ENCODE results near the gene DCP1B.

DCP1B gene

DNA sequence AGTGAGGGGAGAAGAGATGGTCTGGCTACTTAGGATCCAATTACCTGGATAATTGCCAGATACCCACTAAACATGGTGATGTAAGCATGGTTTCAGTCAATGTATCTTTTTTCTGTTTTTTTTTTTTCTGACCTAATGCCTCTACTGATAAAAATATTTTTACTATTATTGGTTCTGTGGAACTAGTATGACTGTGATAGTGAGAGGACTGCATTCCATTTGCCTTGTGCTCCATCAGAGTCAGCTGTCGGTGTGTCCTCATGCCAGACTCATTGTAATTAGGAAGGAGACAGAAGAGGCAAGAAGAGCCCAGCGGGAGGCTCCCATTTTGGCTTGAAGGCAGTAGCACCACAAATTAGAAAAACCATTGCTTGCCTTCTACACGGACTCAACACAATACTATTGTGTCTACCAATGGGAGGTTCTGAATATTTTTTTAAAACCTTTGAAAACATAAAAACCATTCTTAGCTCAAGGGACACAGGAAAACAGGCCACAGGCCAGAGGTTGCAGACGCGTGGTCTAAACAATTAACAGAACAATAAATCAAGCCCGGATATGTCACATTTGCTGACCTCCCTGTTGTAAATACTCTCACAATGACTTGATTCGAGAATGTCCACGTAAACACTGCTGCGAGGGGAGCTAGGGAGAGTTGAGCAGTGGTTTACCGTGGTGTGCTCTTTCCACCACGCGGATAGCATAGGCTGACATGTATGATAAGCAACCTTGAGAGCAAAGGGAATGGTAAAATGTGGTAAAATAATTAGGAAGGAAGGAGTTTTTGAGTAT lies 13.5 kb upstream of the DCP1B start:
- DNase-seq (ENCODE audit: low read depth): no peak

DNA sequence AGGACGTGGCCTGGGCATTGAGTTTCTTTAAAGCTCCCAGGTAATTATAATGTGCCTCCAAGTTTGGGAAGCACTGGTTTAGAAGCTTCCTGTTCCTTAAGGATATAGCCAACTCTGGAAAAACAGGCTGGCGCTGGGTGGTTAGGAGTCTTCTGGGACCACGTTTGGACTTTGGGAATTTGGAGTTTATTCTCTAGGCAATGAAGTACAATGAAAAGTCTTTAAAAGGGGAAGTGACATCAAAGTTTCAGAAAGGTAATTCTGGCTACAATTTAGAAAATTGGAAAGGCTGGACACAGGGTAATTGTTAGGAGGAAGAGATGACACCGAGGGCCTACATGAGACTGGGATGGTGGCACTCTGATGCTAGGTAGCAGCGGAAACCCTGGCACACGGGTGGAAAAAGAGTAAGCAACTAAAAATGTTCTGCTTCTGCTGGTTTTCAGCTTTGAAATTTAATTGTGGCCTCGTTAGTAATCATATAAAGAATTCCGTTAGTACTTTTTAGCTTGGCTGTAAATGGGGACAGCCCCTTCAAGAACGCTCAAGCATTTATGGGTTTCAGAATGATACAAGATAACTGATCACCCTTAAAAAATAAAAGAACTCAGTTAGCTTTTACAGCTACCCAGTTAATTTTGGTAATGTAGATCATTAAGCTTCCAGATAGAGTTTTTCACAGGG lies 12.7 kb upstream of the DCP1B start:
- DNase-seq (ENCODE audit: low read depth): no peak

DNA sequence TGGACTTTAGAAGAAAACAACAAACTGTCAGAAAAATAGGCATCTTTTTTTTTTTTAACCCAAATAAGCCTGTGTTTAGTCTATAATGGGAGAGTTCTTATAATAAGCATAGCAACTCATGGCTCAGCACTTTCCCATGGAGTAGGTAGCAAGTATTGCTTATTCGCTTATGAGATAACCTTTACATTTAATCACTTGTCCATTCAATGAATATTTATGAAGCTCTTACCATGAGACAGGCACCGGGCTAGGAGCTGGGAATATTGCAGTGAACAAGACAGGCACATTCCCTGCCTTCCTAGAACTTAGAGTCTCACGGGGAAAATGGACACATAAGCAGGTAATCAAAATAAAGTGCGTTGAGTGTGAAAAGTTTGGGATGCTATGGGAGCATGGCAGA lies 10.0 kb upstream of the DCP1B start:
- no peak for DNase-seq (ENCODE audit: low read depth)

DNA sequence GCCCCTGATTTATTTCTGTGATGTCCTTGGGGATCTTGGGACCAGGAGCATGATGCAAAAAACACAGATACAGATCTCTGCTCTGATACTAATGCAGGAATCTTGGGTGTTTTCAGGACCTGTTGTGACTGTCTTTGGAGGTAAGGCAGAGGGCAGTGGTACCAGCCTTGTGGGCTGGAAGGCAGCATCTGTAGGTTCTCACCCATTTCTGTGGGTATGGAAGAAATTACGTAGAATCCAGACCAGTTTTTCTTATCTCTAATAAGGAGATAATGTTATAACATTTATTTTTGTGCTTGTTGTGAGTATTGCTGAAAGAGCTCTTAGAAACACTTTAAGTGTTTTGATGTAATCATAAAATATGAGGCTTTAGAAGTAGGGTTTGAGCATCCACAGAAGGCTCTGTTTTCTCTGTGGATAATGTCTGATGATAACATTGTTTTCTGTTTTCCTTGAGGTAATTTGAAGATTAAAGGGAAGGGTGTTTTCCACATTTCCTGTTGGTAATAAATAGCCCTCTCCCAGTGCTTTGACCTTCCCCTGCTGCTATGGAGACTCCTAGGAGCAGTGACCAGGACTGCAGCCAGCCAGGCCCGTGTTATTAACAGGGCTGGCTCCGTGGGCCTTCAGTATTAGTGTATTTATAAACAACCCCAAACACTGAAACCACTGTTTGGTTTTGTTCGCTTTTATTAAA lies 9.4 kb upstream of the DCP1B start:
- no peak for DNase-seq (ENCODE audit: low read depth)

DNA sequence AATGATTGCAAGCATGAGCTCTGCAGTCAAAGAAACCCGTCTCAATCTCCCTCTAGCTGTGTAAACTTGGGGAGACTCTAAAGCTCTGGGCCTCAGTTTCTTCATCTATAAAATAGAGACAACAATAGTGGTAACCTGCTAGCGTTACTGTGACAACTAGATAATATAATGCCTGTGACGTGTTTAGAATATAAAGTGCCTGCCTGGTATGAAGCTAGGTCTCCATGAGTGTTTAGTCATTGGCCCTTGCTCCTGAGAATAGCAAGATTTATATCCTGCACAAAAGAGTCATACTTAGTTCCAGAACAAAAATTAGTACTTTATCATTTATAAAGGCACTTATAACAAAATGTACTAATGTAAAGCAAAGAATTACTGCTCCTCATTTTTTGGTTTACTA lies 8.8 kb upstream of the DCP1B start:
- DNase-seq (ENCODE audit: low read depth): no peak

DNA sequence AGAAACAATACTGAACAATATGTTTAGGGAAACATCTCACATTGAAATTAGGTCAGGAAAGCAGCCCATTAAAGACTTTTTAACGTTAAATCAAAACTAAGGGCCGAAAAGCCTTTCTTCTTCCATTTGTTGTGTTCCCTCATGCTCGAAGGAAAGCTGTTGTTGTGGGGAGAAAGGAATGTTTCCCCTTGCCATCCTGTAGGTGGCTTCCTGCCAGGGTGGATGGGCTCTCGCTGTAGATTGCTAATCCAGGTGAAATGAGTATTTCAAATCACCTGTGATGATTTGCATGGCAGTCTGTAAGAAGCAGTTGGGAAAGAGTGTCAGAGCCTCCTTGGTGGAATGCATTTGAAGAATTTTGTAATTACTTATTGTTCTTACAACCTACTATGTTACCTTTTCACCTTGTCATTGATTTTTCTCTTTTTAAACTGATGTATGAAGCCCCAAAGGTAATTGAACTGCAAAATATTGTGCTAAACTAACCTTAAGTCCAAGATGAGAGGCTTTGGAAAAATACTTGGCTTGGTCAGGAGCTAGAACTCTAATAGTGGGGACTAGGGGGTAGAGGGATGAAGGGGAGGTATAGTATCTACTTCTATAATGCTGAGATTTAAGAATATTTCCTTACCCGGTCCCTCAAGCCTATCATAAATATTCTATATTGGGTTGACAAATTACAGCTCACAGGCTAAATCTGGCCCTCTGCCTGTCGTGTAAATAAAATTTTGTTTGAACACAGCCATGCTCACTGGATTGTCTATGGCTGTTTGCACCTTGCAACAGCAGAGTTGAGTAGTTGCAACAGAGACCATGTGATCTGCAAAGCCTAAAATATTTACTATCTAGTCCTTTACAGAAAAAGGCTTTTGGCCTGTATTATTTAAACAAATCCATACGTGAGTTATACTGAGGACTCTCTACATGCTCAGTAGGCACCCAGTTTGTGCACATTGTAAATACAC lies 7.7 kb upstream of the DCP1B start:
- no peak for DNase-seq (ENCODE audit: low read depth)

DNA sequence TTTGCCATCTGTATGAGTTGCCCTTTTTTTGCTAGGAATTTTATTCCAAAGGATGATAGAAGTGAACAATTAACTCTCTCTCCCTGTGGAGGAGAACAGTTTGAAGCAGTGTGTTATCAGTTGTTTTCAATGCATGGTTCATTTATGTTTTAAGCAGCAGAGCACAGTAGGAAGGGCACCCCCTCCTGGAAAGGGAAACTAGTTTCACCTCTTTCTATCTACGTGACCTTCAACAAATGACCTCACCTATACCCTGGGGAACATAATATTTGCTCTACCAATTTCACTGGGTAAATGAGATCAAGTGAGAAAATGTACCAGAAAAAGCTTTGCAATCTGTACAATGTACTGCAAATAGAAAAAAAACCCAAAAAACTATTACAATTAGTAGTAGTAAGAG lies 5.4 kb upstream of the DCP1B start:
- no peak for DNase-seq (ENCODE audit: low read depth)

DNA sequence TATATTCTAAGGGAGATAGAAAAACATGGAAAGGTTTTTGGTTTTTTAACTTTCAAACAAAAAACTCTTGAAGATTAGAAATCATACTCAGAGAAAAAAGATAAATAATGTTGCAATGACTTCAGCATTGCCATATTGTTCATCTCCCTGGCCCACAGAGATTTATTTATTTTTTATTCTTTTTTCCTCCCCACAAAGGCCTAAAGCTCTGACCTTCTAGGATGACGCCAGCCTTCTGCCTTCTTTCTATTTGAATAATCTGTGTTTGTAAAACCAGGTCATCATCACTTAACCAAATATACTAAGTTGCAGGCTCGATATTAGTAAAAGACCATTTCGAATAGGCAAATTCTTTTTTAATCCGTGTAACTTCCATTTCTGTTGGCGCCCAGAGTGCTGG lies 4.4 kb upstream of the DCP1B start:
- DNase-seq (ENCODE audit: low read depth): no peak

DNA sequence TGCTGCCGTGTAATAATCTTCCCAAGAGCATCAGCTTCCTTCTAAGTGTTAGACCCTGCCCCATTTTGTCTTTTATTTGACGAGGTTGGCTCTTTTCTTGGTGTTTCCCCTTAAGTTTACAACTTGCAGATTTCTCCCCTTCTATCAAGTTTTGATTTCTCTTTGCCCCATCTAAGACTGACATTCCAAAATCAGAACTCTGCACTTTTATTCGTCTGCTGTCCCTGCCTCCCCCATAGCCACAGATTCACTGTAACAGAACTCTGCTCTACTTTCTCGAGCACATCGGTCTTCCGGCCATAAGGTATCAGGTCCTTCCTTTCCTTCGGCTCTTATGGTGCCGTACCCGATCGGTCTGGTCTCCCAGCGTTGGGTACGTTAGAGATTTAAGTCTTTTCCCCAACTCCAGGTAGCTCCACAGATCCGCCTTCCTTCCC lies 563 bp downstream of the DCP1B start:
- DNase-seq (ENCODE audit: low read depth): no peak

DNA sequence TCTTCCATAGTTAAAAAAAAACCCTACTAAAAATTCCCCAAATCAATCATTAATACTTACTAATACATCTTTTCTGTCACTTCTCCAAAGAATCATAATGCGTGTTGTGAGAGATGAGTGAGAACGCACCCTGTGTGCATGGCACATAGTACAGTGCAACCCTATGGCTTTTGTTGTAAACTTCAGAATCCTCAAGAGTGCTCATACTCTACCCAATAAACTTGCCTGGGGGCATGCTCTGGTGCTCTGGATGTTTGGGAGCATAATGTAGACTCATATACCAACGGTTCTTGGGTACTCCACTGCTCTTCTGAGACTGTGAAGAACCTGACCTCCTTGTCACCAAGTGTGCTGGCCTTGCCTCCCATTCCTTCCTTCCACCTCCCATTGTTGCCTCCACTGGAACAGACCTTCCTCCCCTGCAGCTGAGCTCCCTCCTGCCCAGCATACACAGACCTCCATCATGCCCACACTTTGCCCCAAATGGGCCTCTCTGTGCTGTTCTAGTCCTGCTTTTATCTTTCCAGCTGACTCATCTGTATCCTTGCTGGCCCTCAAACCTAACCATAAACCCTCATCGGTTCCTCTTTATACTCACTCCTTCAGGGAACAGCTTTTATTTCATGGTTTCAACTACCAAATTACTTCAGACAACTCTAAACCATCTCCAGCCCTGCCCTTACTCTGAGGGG lies 8.9 kb downstream of the DCP1B start:
- no peak for DNase-seq (ENCODE audit: low read depth)

DNA sequence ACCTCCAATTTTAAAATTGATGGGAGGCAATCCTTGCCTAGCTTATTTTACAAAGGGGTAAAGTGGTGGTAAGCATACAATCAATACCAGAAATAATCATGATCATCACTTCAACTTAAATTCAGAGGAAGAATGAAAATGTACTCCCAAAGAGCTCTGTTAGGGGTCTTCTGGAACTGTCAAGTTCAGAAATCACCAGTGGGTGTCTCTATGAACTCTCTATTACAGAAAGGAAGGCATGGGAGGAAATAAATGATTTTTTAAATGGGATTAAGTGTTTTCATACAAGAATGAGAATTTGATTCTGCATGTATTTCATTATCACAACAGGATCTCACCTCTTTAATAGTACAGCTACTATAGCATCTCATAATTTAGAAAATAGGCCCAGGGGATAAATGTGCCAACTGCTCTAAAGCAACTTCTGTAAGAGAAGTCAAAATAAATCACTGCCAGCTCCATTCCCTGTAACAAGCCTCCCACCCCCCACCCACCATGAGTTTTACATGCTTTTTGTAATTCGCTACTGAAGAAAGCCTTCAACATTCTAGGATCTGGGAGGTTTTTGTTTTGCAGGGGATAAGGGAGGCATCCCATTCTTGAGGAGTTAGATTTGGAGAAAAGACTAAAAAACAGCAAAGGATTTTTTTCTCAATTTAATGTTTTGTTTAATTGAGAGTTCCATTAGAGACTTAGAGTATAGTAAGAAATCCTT lies 9.7 kb downstream of the DCP1B start:
- no peak for DNase-seq (ENCODE audit: low read depth)

DNA sequence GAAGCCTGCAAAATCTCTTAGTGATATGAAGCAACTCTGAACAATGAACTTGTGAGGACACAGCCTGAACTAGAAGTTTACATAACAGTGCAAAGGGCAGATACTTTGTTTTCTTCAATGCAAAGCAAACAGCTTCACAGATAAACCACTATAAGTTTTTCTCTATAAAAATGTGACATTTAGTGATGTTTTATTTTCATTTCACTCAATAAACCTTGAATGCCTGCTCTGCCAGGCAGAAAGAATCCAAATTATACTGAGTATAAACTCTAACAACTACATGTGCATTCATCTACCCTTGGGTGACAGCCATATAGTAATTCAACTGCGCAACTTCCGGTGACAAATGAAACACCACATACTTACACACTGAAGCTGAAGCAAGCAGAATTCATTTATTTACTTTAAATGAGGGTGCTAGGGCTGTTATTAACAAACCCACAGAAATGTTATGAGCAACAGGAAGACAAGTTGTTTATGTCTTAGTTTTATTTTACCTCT lies 10.3 kb downstream of the DCP1B start:
- no peak for DNase-seq (ENCODE audit: low read depth)

DNA sequence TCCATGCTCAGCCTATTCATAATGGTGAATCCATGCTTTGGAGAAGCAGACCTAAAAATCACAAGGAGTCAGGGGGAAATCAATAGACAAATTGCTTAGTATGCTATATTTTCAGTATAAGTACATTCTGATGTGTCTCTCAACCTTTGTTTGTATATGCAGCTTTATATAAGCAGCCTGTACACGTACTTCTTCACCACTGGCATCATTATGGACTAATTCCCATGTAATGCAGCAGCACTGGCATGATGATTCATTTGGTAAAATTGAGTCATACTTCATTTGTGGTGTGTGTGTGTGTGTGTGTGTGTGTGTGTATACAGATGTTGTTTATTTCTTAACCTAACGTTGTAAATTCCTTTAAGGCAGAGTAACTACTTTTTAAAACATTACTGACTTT lies 10.9 kb downstream of the DCP1B start:
- no peak for DNase-seq (ENCODE audit: low read depth)

DNA sequence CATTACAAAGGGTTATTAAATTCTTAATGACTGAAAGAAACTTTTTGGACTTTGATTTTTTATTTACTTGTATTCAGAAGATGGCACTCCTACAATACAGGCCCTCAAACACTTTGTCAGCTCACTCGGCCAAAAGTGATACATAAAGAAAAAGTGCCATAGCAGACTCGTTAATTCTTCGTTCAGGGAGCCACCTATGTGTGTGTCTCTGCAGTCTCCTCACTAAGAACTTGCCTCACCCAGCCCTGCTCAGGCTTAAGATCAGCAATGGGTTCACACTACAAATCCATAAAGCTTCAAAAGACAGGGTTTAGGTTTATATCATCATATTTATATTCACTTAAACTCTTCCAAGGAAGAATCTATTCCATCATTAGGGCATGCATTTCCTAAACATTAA lies 11.5 kb downstream of the DCP1B start:
- DNase-seq (ENCODE audit: low read depth): no peak

DNA sequence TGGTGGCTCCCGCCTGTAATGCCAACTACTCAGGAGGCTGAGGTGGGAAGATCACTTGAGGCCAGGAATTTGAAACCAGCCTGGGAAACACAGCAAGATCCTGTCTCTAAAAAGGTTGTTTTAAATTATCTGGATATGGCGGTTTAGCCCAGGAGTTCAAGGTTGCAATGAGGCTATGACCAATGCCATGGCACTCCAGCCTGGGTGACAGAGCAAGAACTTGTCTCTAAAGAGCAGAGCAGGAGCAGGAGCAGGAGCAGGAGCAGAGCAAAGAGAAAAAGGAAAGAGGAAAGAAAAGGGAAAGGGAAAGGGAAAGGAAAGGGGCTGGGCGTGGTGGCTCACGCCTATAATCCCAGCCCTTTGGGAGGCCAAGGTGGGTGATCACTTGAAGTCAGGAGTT lies 15.1 kb downstream of the DCP1B start:
- DNase-seq (ENCODE audit: low read depth): no peak

DNA sequence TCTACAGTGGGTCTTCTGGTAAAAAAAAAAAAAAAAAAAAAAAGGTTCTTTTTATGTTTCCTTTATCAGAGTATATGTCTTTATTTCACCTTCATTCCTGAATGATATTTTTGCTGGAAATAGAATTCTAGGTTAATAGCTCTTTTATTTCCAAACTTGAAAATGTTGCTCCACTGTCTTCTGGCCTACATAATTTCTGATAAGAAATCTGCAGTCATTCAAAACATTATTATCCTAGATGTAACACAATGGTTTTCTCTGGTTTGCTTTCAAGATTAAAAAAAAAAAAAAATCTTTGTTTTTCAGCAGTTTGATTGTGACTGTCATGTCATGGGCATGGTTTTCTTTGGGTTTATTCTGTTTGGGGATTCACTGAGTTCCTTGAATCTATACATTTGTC lies 19.5 kb downstream of the DCP1B start:
- DNase-seq (ENCODE audit: low read depth): no peak

DNA sequence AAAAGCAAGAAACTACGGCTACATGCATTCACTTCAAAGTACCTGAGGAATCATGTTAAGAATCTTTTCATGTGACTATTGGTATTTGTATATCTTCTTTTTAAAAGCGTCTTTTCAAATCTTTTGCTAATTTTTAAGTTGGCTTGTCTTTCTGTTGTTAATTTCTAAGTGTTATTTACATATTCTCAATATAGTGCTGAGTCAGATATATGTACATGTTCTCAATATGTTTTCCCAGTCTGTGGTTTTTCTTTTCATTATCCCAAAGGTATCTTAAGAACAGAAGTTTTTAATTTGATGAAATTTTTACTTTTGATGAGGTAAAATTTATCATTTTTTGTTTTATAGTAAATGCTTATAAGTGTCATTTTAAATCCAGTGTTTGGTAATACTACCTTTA lies 24.0 kb downstream of the DCP1B start:
- no peak for DNase-seq (ENCODE audit: low read depth)

DNA sequence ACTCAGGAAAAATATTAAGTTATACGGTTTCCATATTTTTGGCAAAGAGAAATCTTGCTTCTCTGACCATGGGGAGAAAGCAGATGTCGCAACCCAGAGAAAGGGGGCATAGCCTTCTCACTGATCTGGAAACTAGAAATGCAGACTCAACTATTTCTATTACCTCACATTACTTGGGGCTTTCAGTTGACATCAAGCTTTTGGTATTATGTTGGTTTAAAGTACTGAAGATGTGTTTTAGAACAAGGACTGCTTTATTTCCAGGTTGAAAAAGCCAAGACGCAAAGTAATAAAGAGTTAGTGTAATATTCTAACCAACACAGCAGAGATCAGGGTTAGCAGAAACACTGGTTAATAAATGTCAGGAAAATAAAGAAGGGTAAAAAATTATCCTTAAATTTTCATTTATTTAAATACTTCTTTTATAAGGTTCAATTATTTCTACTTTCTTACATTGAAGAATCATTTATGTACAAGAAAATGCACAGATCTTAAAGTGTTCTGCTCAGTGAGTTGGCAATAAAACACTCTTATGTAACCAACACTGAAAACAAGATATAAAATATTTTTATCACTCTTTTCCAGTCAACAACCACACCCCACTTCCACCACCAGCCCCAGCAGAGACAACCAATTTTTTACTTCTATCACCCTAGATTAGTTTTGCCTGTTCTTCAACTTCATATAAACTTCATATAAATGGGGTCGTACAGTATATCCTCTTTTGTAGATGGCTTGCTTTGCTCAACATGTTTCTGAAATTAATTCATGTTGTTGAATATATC lies 26.0 kb downstream of the DCP1B start:
- DNase-seq (ENCODE audit: low read depth): no peak

DNA sequence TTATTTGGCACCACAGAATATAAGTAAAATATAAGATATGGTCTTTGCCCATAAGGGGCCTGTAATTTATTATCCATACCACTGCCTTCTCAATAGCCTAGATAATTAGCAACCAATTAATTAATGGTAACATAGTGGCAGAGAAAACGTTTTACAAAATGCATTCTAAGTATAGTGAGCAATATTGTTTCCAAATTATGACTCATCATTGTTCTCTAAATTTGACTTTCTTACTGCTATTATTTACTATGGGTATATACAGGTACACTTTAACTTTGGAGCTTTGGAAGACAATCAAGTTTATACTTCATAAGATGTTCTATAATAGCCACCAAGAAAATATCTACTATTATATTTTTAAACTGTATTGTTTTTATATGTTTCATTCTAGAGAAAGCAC lies 26.7 kb downstream of the DCP1B start:
- no peak for DNase-seq (ENCODE audit: low read depth)

DNA sequence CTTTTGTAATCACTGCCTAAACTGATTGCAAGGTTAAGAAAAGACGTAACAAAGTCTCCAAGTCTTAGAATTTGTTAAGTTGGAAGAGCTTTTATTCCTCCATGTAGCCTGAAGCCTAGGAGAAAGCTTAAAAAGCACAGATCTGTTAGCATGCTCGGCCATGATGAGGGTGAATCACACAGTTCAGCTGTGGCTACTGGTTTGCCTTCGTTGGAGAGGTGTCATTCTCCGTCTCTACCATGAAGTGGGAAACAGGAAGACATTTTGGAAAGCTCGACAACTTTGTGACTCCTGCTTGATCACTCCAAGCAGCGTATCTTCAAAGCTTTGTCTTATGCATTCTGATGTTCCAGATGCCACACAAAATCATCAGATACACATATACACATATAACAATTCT lies 27.1 kb downstream of the DCP1B start:
- DNase-seq (ENCODE audit: low read depth): no peak
